Effector CD4-positive, alpha-beta T cell (primary cell): ENCODE results near the gene PADI1.

Experiments
- DNase-seq: peaks from one replicate; pipeline ENCODE4 v3.0.0-alpha.2; 2020

PADI1 gene

DNA sequence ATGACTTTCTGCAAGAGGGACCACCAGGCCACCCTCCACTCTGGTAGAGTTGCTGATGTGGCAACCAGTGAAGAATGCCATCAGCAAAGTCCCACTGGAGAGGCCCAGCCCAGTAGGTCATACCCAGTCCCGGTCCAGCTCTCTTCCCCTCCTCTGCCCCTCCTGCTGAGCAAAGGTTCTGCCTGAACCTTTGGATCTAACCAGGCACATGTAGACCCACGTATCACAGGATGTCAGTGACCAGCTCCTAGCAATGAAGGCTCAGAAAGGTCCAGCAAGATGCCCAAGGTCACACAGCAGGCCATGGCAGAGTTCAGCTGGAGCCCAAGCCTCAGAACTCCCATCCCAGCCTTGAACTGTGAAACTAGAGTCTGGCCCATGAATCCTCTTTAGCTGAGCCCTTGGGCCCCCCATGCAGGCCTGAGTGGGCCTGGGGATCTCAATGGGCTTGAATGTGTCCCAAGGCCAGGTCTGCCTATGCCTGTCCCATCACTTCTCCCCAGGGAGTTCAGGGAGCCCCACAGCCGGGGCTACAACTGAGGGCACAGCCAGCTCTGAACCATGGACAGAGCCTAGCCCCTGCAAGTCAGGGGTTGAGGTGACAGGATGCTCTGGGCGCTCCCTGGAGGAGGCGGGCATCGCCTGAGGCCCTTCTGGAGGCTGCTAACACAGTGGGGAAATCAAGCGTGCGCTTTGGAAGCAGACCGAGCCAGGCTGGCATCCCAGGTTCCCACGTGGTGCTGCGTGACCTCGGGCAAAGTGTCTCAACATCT, 21.4 kb upstream of the PADI1 start:
- DNase-seq: no peak

DNA sequence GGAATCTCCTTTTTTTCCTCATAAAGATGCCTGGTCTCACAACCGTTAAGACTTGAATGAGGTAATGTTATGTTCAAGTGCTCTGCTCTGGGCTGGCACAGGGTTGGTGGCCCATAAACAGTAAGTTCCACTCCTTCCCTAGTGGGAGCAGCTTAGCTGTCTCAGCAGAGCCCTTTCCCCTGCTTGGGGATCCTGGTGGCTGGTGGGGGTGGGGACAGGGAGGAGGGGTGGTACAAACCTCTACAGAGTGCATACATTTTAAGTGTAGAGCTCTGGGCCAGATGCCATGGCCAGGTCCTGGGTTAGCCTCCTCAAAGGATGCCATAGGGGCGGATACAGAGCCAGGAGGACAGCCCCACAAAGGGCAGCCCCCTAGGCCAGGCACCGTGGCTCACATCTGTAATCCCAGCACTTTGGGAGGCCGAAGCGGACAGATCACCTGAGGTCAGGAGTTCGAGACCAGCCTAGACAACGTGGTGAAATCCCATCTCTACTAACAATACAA, 20.7 kb upstream of the PADI1 start:
- no peak for DNase-seq

- no peak for DNase-seq
These were observed 20.0 kb upstream of the PADI1 start for GRCh38 chr1:17184822-17185484.

GRCh38 chr1:17185485-17185860, 19.5 kb upstream of the PADI1 start:
- no peak for DNase-seq

- no peak for DNase-seq
These were observed 18.6 kb upstream of the PADI1 start for GRCh38 chr1:17186216-17186909.

DNA sequence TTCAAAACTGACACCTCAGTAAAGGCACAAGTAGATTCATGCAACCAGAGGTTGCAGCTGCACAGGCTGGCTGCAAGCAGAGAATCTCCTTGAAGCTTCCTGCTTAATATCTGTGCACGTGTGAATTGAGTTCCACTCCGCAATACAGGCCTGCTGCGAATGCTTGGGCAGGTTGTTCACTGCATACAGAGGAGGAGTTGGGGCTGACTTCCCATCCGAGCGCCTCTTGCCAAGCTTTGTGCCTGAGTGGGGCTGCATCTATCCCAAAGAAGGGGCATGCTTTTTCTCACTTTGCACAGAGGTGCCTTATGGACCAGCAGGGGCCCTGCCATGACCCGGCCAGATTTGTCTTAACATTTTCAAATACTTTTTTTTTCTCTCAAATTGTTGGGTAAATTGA, 17.9 kb upstream of the PADI1 start:
- no peak for DNase-seq

GRCh38 chr1:17188217-17188616, 16.7 kb upstream of the PADI1 start:
- no peak for DNase-seq

- DNase-seq: no peak
These were observed 15.9 kb upstream of the PADI1 start for GRCh38 chr1:17188889-17189631.

GRCh38 chr1:17189632-17189990, 15.3 kb upstream of the PADI1 start:
- no peak for DNase-seq

GRCh38 chr1:17190010-17190995, 14.6 kb upstream of the PADI1 start:
- DNase-seq: no peak

DNA sequence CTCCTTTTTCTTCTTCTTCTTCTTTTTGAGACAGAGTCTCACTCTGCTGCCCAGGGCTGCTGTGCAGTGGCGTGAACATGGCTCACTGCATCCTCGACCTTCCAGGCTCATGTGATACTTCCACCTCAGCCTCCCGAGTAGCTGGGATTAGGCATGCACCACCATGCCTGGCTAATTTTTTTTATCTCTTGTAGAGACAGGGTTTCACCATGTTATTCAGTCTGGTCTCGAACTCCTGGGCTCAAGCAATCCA, 13.0 kb upstream of the PADI1 start:
- DNase-seq: no peak

- no peak for DNase-seq
These were observed 12.3 kb upstream of the PADI1 start for GRCh38 chr1:17192394-17193221.

DNA sequence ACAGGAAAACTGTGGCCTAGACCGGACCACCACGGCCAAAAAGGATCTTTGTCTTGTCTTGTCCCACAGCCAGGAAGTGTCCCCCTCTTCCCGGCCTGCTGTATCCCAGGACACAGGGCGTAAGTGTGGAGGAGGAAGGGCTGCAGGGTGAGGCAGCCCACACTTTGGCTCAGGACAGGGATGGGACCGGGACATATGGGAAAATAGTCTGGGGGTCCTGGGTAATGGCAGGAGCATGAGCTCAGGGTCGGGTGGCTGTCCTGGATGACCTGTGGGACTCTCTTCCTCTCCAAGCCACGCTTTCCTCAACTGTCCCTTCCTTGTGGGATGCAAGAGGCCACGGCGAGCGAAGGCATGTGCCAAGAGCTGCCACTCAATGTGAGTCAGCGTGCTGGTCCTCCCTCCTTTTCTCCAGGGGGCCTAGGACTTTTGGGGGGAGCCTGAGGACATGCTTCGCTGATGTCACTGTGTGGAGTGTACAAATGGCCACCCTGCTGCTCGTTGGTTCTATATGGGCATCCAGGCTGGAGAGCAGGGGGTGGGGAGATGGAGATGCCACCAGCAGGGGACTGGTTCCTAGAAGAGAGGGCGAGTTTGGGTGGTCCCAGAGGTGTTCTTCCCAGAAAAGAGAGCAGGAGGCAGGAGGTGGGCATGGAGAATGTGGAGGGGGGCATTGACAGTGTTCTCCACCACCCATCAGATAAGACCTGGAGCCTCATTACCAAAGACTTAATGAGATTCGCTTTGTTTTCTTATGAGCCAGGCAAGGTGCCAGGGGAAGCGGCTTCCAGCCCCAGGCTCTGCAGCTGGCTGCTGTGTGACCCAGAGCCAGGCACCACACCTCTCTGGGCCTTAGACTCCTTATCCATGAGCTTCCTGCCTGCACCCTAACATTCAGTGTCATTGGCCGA, 11.5 kb upstream of the PADI1 start:
- DNase-seq: no peak

GRCh38 chr1:17194133-17194475, 10.8 kb upstream of the PADI1 start:
- no peak for DNase-seq

DNA sequence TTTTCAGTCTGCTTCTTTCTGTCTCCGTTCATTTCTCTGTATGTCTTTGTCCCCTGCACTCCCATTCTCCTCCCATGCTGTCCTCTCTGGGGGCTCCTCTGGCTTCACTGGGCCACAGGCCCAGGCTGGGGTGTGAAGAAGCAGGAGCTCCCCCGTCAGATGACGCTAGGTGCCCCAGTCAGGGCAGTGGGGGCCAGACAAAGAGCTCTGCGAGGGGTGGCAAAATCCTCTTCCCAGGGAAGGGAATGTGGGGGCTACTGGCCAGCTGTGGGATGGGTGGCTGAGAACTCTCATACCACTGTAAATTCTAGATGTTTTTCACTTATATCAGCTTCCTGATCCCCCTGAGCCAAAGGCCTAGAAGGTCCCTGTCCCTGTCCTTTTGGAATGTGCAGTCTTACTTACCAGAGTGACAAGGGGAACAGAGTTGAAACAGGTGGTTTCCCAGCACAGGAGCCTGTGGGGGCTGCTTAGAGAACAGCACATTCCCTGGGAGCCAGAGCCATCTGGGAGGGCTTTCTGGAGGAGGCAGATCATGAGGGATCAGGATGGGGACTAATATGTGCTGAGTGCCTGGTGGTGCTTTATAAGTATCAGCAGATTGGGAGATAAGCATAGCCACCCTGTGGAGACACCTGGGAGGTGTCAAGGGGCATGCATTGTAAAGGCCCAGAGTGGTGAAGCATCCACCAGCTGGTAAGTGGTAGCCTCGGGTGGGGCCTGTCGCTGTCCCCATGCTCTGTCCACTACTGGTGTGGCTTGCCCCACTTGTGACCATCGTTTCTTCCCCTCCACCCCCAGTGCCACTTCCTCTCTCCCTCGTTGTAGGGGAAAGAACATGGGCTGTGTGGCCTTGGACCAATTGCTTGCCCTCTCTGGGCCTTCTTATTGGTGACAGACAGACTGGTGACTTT, 10.1 kb upstream of the PADI1 start:
- no peak for DNase-seq

GRCh38 chr1:17195731-17196130, 9.2 kb upstream of the PADI1 start:
- no peak for DNase-seq

GRCh38 chr1:17196496-17197185, 8.3 kb upstream of the PADI1 start:
- no peak for DNase-seq

DNA sequence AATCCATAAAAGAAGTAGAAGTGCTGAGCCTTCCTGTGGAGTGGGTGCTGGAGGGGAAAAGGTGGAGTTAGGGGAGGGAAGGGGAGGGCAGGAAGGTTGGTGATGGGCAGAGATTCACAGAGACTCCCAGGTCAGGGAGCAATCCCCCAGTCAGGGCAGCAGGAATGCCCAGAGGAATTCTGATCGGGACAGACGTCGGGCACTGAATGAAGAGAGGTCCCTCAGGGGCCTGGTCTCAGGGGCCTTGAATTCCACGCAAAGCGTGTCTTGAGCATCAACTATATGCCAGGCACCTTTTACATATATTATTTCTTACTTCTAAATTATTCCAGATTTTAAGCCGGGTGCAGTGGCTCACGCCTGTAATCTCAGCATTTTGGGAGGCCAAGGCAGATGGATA, 7.2 kb upstream of the PADI1 start:
- no peak for DNase-seq
